GM12875 (cell line): Measurements from ENCODE around the gene CDCA4.

Experiments used
- H3K4me3 ChIP-seq: one replicate; pipeline ENCODE4 v1.5.1; 2011; ENCODE audit warnings: low read depth, low read length, control low read depth
- CTCF ChIP-seq: IDR thresholded peaks from 2 replicates; pipeline ENCODE4 v1.5.1; 2011; ENCODE audit warnings: low read depth, mild to moderate bottlenecking, control low read depth, inconsistent platforms, low read length, moderate library complexity, borderline replicate concordance; ENCODE audit not compliant: insufficient read depth

Gene CDCA4

GRCh38 chr14:105049753-105050550 lies 29.1 kb upstream of the CDCA4 start:
- no peak for TF ChIP-seq CTCF
- no peak overlapping the region for H3K4me3 ChIP-seq

- H3K4me3 ChIP-seq, result no peak overlapping the region
- TF ChIP-seq CTCF, result no peak
These were observed 26.6 kb upstream of the CDCA4 start for GRCh38 chr14:105047283-105048016.

- TF ChIP-seq CTCF, result no peak
- no peak overlapping the region for H3K4me3 ChIP-seq
These were observed 26.0 kb upstream of the CDCA4 start for GRCh38 chr14:105046891-105047282.

- H3K4me3 ChIP-seq, result no peak overlapping the region
- peak; percentile 100 for TF ChIP-seq CTCF
These were observed 24.9 kb upstream of the CDCA4 start for GRCh38 chr14:105045710-105046326.

- H3K4me3 ChIP-seq, result no peak overlapping the region
- TF ChIP-seq CTCF, result no peak
These were observed 22.8 kb upstream of the CDCA4 start for GRCh38 chr14:105043641-105044040.

GRCh38 chr14:105042813-105043212 lies 21.9 kb upstream of the CDCA4 start:
- TF ChIP-seq CTCF, result no peak
- no peak overlapping the region for H3K4me3 ChIP-seq
